NCI-H2196 (cell line): ENCODE data around the gene MAN2A2.
A peak's percentile ranks its signal among the peaks of the same experiment; 100 is the strongest.

Experiments
- DNase-seq: peaks from one replicate; lab custom pipeline; 2025; ENCODE audit not compliant: unreplicated experiment; lab: John Stamatoyannopoulos, UW

MAN2A2 gene

DNA sequence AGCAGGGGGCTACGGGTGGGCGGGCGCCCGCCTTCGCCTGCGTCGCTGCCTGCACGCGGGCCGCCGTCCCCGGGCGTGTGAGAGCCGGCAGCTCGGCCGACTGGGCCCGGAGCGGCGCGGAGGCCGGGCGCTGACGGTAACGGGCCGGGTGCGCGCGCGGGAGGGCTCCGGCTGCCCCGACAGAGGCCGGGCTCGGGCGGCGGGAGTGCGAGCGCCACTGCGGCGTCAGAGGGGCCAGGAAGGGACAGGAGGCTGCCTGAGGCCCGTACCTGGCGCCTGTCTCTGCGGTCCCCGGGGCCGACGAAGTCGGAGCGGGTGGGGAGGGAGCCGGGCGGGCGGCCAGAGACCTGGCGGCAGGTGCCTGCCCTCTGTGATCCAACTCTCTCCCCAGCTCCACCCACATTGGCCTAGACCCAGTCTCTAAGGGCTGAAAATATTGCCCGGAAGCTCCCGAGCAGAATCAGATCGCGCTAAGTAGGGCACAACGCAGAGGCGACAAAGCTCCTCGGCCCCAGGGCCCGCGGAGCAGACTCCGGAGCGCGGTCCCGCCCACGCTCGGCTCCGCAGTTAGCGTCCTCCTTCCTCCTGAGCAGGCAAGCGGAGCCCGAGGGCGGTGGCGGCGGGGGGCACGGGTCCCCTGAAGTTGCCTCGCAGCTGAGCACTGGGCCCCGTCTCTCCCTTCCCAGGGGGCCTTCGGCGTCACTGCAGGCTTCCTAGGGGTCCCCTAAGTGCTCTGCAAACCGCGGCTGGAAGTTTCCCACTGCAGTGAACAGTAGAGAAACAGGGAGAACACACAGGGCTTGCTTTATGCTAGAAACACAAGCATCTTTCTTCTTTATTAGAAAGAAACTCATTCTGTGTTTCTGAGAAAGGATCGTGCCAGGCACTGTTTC, at the start of gene MAN2A2:
TSS of gene MAN2A2 (plus strand) at position 463 of the 893 bp plus-strand sequence. CDS start 906 bp downstream, outside the sequence.
- peak; percentile 51 for DNase-seq

DNA sequence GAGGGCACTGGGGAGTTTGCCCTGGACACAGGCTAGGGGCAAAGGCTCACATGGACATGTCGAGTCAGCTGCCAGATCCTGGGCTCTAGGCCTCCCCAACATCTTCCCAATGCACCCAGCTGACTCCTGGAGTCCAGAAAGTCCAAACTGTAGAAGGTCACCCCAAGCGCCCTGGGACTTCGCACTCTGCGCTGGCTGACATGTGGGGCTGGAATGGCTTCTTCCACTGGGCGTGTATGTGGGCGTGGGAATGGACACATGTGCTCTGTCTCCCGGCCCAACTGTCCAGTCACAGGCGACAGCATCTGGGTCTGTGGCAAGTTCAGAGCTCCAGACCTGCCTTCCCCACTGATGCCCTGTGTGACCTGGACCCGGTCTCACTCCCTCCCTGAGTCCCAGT, 48.0 kb upstream of the MAN2A2 start:
- no peak for DNase-seq

DNA sequence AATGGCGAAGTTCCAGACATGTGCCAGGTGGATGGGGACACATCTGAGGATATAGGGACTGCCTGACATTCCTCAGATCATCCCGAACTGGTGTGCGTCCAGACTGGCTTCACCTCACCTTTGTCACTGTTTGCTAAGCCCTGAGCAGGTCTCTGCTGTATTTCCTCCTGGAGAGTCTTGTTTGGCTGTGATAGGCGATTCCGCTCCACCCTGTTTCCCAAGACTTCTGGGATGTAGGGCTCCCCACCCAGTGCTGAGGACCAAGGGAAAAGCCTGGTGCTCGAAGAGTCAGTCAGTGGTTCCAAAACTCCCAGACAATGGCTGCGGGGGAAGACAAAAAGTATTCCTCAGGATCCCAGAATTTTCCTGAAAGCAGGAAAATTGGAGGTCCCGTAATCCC, 45.8 kb upstream of the MAN2A2 start:
- DNase-seq: no peak

DNA sequence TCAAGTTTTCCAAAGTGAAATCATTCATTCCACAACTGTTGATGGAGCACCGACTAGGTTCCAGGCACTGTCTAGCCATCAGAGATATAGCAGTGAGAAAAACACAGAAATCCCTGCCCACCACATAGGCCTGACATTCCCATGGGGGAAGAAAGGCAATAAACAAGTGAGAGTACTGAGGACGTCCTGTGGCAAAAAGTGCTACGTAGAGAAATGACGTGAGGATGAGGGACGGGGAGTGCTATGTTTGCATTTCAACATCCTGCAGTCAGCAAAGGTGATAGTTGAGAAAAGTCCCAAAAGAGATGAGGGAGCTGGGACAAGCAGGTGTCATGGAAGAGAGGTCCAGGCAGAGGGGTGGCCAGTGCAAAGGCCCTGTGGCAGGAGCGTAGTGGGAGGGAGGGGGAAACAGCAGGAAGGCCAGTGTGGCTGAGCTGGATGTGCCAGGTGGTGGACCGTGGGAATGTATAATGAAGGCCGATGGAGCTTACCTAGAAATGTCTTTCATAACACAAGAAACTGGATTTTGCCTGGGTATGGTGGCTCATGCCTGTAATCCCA, 45.1 kb upstream of the MAN2A2 start:
- no peak for DNase-seq

DNA sequence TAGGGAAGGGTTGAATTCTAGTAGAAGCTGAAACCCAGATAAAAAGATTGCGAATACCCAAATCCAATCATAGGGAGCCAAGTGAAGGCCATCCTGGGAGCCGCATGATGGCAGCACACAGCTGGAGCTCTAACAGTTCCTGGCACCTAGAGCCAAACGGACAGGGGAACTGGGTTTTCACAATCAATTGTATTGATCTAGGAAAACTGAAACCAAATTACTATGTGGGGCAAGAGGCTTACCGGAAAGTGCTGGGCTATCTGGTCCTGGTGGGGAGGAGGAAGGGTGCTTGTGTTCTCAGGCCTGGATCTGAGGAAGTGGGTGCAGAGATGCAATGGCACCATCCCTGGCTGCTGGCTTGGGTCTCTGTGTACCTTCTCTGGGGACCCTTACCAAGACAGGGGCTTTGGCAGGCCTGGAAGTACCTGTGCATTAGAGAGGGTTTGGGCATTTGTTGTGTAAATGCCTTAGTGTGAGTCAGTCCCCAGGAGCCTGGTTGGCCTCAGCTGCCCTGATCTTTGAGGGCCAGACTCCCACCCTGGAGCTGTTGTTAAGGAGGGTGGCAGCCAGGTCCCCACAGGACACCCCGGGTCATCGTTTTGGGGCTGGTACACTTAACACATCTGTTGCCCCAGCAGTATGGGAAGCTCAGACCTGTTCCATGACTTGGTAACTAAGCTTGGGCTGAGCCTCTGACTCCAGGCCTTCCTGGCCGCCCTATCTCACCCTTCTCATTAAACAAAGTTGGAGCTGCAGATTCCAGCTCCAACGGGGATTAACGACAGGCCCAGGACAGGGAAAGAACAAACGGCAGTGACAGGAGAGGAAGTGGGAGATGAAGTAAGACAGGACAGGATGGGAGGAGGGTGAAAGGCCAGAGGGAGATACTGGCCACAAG, 43.6 kb upstream of the MAN2A2 start:
- DNase-seq: no peak

DNA sequence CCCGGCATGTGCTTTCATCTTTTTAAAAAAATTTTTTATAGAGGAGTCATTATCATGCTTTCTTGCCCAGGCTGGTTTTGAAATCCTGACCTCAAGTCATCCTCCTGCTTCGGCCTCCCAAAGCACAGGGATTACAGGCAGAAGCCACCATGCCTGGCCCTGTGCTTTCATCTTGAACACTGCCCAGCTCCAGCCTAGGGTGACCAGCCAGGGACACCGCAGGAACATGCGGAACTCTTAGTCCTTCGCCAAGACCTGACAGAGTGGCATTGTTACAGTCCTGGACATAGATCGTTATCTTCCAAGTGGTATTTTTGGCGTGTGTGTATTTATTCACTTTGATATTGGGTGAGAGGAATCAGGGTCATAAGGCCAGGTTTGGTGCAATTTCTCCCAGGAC, 42.7 kb upstream of the MAN2A2 start:
- DNase-seq: peak; percentile 16

DNA sequence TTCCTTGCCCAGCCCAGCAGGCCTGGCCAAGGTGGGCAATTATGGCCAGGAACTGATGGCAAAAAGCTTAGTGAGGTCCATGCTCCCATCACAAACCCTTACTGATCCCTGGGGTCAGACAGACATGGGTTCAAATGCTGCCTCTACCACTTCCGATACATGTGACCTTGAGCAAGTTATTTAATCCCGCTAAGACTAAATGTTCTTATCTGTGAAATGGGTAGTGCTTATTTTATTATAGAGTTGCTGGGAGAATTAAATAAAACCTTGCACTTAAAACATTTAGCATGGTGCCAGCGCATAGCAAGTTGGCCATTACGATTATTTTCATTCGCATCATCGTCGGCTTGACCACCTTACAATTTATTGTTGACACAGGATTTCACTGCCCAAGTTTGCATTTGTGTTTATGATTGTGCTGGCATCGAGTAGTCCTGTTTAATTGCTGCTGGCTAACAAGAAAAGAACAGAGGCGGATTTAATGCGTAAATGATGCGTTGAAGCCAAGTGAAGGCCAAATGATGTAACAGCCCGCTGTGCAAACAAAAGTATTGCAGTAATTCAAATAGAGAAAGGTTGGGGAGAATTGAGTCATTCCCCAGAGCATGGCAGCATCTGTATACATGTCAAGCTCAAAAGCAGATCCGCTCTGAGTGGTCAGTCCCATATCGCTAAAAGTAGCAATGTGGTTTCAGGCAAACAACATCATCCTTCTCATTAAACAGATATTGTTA, 42.0 kb upstream of the MAN2A2 start:
- DNase-seq: peak; percentile 62

DNA sequence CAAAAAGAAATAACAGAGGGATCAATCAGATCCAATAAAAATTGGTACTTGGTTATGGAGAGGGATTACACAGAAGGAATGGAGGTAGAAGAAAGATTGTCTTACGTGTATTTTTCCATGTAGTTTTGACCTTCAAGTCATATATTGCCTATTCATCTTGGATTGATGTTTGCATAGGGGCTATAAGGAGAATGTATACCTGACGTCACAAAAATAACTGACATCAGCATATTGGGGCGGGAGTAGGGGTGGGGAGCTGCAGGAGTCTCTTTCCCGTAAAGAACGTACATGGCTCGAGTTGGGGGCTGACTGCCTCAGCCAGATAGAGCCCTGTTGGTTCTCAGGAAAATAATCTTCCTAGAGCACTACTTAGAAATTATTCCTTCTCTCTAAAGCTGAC, 40.6 kb upstream of the MAN2A2 start:
- no peak for DNase-seq

DNA sequence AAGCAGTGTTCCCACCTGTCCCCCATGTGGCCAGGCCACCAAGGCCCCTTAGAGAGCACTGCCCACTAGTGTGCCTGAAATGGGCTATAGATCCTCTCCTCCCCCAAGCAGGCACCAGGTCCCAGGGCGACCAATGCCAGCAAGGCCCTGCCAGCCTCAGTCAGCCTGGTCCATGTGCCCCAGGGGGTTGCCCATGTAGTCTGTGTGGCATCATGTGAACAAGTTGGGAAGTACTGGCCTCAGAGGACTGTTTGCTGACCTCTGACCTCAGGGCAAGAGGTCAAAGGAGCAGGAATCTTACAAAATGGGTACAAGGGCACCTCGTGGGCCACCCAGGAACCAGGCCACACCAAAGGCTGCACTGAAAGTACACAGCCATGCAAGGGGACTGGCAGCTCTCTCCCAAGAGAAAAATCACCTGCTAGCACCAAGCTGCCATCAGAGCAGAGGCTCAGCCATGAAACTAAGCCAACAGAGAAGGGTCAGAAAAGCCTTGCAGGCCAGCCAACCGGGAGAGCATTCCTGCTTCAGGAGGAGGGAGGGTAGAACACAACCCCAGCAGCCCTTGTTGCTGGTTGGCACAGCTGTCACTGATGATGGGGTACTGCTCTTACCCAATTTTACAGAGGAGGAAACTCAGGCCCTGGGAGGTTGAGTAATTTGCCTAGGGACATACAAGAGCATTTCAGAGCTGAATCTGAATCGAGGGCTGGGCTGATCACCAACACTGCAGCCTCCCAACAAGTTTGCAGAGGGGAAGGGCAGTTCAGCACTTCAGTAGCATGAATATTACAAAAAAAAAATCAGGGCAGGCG, 39.9 kb upstream of the MAN2A2 start:
- no peak for DNase-seq

DNA sequence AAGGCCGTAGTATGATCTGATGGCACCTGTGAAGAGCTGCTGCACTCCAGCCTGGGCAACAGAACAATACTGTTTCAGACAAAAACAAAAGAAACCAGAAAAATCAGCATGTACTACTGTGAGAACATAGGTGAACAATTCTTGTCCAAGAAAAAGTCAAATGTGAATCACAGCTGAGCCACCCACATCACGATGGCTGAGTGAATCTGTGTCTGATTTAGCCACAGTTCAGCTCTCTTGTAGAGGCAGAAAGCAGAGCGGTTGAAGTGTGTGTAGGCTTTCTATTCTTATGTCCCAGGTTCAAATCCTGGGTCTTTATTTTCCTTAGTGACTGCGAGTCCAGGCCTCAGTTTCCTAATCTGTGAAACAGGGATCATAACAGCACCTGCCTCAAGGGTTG, 39.1 kb upstream of the MAN2A2 start:
- no peak for DNase-seq

DNA sequence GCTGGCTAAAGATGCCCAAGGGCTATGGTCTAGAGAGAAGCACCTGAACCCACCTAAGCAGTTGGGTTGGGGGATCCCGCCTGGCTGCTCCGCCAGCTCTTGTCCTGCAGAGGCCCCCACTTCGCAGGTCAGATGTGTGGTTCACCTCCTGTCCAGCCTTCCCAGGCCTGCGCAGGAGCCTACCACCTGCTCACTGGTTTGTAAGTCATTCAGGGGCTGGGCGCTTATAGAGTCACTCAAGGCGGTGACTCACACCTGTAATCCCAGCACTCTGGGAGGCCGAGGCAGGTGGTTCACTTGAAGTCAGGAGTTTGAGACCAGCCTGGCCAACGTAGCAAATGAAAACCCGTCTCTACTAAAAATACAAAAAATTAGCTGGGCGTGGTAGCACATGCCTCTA, 38.6 kb upstream of the MAN2A2 start:
- no peak for DNase-seq

DNA sequence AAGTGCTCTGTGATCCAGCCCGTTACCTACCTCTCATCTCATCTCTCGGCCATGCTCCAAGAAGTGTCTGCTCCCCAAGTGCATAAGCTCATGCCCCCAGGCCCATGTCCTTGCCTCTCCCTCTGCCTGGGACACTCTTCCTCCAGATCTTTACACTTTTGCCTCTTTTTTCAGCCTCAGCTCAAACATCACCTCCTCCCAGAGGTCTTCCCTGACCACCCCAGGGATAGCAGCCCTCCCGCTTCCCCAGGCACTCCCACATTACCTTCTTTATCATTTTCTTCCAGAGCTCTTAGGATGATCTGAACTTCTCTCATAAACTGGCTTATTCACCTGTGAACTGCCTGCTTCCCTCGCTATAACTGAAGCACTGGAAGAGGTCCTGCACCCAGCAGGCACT, 37.4 kb upstream of the MAN2A2 start:
- DNase-seq: no peak

DNA sequence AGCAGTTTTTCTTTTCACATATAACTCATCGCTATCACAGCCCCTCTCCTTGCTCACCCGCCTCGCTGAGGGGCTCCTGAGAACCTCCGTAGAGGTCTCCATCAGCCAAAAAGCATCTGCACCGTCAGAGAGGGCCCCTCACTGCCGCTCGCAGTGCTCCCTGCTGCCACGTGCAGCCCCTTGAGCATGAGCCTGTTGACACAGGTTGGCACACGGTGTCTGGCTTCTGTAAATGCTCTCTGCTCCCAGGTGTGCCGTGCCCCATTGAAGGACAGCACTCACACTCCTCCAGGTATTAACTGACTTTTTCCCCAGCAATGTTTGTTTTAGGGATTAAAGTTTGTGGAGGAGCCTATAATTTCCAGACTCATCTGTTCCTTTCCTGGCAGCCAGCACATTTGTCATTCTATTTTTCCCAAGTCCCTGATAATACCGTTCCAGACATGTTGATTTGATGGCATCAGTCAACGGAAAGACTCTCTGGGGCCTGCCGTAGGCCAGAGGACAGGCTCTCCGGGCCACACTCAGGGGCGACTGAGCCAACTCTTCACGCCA, 36.9 kb upstream of the MAN2A2 start:
- no peak for DNase-seq

DNA sequence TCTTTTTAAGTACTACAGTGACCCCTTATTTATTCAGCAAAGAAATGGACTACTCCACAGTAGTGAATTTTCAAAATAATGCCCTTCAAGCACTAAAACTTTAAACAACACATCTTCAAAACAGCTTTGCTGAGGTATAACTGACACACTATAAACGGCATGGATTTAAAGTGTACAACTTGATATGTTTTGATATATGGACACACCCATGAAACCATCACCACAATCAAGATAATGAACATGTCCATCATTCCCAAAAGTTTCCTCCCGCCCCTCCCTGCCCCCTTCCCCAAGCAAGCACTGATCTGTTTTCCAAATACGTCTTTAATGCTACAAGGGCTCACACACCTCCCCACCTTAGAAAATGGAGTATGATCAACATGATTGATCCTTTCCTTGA, 36.3 kb upstream of the MAN2A2 start:
- no peak for DNase-seq

DNA sequence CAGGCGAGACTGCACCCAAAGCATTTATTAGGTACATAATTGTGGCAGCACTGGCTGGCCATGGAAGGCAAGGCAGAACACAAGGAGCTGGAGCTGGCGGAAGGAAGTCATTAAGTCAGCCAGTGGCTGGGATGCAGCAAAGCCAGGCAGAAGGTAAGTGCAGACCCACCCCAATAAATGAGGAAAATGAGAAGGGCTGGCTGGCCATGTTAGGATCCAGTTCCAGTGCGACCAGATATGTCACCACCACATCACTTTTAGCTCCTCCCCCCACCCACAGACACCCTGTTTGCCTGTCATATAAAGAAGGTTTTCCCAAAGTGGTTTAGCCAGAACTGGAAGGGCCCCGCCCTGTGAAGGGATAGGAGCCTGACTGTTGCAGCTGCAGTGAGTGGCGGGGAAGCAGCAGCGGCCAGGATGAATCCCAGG, 34.8 kb upstream of the MAN2A2 start, which contains the start of gene FURIN:
TSS of gene FURIN (plus strand) at position 328 of the 429 bp plus-strand sequence. CDS start 7,153 bp downstream, outside the sequence.
- no peak for DNase-seq

DNA sequence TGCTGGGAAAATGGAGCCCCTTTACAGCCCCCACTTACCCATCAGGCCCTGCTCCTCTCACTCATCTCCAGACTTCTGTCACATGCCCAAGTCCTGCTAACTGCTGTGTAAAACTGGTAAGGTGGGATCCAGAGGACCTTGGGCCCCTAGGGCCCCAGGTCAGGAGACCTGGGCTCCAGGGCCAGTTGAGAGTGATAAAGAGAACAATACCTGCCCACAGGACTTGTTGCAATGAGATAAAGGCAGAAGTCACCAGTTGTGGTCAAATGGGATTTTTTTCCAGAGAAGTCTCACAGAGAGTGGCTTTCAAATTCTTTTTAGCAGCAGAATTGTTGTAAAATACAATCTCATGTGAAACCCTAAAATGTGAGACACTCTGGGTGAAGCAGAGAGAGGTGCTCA, 34.0 kb upstream of the MAN2A2 start:
- DNase-seq: no peak

DNA sequence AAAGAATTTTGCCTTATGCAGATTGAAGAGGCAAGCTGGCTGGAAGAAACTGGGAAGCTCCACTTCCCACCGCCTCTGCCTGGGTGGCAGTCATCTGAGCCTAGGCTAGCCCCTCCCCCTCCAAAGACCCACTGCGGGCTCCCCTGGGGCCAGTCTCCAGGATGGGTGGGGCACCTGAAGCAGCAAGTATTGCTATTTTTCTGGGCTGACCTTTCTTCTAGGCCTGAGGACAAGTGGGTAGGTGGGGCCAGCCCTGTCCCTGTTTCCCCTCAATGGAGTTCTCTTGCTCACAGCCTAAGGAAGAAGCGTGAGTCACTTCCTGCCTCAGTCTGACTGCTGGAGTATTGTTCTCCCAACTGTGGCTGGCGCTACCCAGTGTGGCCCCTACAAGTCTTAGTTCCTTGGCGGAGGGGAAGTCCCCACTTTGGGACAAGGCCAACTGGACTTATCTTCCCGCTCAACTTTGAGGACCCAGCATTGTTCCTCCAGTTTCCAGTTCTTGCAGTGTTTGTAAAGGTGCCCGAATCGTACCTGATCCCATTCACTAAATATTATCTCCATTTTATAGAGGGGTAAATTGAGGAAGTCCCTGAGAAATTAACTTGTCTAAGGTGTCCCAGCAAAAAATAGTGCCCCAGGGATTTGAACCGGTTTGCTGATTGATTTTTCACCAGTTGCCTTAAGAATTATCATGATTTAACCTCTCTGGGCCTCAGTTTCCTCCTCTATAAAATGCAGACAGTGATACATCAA, 33.3 kb upstream of the MAN2A2 start:
- DNase-seq: no peak

DNA sequence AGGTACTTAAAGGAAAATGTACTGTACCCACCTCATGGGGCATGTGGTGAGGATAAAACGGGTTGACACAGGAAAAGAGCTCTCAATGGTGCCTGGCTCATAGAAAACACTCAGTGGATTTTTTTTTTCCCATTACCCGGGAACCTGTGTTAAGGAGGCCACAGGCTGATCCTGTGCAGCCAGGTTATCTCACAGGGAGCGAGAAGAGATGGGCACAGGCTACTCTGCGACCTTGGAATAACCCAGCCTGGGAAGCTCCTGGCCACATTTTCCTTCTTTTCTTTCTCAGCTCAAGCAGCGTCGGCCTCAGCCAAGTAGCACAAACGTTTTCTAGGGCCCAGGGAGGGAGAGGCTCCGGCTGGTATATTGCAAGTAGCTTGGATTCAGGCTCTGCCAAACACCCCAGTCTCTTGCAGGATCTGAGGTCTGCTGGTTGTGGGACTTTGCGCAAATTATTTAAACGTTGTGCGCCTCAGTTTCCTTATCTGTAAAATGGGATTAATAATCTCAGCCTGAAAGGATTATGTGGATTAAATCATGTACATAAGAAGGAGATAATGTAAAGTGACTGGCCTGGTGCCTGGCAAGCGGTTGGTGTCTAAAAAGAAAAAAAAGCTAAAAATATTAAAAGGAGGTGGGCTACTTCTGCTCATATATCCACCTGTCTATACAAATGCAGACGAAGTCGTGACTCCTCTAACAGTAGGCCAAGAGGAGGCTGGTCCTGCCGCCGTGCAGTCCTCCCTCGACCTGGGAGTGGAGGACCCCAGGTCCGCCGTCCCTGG, 32.6 kb upstream of the MAN2A2 start:
- DNase-seq: no peak
